OCI-LY3 (cell line): ENCODE data around the gene UNC80.

Source experiments
- EZH2phosphoT487 ChIP-seq: fragments of 200-600 bp; shearing (Covaris generic); IDR thresholded peaks from 2 replicates; pipeline ENCODE4 v1.6.1; 2018; ENCODE audit warnings: antibody characterized with exemption, mixed run types, low read depth
- TF ChIP-seq, protein P1 (sequence below): fragments of 200-600, 300-600 bp; sonication (generic); IDR thresholded peaks from 2 replicates; pipeline ENCODE4 v1.5.1; 2014; ENCODE audit warnings: antibody characterized with exemption, low read length, low read depth

GRCh38 chr2:209965723-209966122 is 194.1 kb downstream of the UNC80 start:
- TF ChIP-seq, protein P1, sequence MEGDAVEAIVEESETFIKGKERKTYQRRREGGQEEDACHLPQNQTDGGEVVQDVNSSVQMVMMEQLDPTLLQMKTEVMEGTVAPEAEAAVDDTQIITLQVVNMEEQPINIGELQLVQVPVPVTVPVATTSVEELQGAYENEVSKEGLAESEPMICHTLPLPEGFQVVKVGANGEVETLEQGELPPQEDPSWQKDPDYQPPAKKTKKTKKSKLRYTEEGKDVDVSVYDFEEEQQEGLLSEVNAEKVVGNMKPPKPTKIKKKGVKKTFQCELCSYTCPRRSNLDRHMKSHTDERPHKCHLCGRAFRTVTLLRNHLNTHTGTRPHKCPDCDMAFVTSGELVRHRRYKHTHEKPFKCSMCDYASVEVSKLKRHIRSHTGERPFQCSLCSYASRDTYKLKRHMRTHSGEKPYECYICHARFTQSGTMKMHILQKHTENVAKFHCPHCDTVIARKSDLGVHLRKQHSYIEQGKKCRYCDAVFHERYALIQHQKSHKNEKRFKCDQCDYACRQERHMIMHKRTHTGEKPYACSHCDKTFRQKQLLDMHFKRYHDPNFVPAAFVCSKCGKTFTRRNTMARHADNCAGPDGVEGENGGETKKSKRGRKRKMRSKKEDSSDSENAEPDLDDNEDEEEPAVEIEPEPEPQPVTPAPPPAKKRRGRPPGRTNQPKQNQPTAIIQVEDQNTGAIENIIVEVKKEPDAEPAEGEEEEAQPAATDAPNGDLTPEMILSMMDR, result no peak
- TF ChIP-seq EZH2phosphoT487, result no peak
